ENCODE data around the gene ASXL2.

Gene ASXL2

DNA sequence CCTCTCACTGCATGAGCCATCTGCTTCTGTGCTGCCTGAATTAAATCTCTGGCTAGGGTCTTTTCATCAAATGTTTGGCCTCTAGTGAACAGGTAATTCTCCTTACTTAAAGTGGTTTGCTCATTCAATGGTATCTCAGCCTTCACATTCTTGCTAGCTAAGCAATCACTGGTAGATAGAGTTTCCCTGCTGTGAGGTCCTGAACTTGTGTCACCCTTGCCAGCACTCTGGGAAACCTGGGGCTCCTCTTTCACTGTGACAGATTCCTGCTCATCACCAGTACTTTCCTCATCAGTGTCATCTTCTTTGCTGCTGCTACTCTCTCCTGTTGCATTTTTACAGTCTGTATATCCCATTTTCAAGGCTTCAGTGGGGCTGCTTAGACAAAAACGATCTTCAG is 135.8 kb downstream of the ASXL2 start:
- Histone ChIP-seq H3K9me3 (ENCODE audit: severe bottlenecking) (no peaks in the 10 kb centered on the region), H3K27me3 (ENCODE audit: insufficient read depth, poor library complexity, severe bottlenecking) (no peaks in the 10 kb centered on the region), H3K4me3 (ENCODE audit: severe bottlenecking) (no peak overlapping the region), H3K27ac (ENCODE audit: poor library complexity, severe bottlenecking) (no peak overlapping the region), H3K36me3 (ENCODE audit: low read depth) (peaks cover 21% of the 10 kb centered on the region), H3K4me1 (ENCODE audit: insufficient read depth, poor library complexity, severe bottlenecking) (no peaks in the 10 kb centered on the region)
- ATAC-seq (ENCODE audit: low read depth) (no peak), DNase-seq (ENCODE audit: low spot score) (no peak)
- TF ChIP-seq, protein P1, sequence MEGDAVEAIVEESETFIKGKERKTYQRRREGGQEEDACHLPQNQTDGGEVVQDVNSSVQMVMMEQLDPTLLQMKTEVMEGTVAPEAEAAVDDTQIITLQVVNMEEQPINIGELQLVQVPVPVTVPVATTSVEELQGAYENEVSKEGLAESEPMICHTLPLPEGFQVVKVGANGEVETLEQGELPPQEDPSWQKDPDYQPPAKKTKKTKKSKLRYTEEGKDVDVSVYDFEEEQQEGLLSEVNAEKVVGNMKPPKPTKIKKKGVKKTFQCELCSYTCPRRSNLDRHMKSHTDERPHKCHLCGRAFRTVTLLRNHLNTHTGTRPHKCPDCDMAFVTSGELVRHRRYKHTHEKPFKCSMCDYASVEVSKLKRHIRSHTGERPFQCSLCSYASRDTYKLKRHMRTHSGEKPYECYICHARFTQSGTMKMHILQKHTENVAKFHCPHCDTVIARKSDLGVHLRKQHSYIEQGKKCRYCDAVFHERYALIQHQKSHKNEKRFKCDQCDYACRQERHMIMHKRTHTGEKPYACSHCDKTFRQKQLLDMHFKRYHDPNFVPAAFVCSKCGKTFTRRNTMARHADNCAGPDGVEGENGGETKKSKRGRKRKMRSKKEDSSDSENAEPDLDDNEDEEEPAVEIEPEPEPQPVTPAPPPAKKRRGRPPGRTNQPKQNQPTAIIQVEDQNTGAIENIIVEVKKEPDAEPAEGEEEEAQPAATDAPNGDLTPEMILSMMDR (IDR thresholded peaks at IDR 0.05; ENCODE audit: poor library complexity, severe bottlenecking) = no peak

GRCh38 chr2:25740810-25741381 is 137.4 kb downstream of the ASXL2 start:
- no peak overlapping the region for H3K27ac ChIP-seq (ENCODE audit: poor library complexity, severe bottlenecking)
- no peaks in the 10 kb centered on the region for H3K27me3 ChIP-seq (ENCODE audit: insufficient read depth, poor library complexity, severe bottlenecking)

GRCh38 chr2:25738383-25739343 is 139.6 kb downstream of the ASXL2 start:
- H3K36me3 ChIP-seq (ENCODE audit: low read depth) = peaks cover 5% of the 10 kb centered on the region

More at GRCh38 chr2:25740810-25741381, 137.4 kb downstream of the ASXL2 start:
- ATAC-seq (ENCODE audit: low read depth) (no peak), DNase-seq (ENCODE audit: low spot score) (no peak)
- Histone ChIP-seq H3K9me3 (ENCODE audit: severe bottlenecking) (no peaks in the 10 kb centered on the region), H3K4me1 (ENCODE audit: insufficient read depth, poor library complexity, severe bottlenecking) (no peaks in the 10 kb centered on the region), H3K36me3 (ENCODE audit: low read depth) (peaks cover 6% of the 10 kb centered on the region), H3K4me3 (ENCODE audit: severe bottlenecking) (no peak overlapping the region)
- TF ChIP-seq, protein P1 (IDR thresholded peaks at IDR 0.05; ENCODE audit: poor library complexity, severe bottlenecking) = no peak

GRCh38 chr2:25736899-25737515 is 141.3 kb downstream of the ASXL2 start:
- H3K27ac ChIP-seq (ENCODE audit: poor library complexity, severe bottlenecking) = no peak overlapping the region
- no peak for ATAC-seq (ENCODE audit: low read depth)

More at GRCh38 chr2:25738383-25739343, 139.6 kb downstream of the ASXL2 start:
- Histone ChIP-seq H3K4me3 (ENCODE audit: severe bottlenecking) (no peak overlapping the region), H3K9me3 (ENCODE audit: severe bottlenecking) (no peaks in the 10 kb centered on the region), H3K4me1 (ENCODE audit: insufficient read depth, poor library complexity, severe bottlenecking) (no peaks in the 10 kb centered on the region), H3K27ac (ENCODE audit: poor library complexity, severe bottlenecking) (no peak overlapping the region), H3K27me3 (ENCODE audit: insufficient read depth, poor library complexity, severe bottlenecking) (no peaks in the 10 kb centered on the region)
- TF ChIP-seq, protein P1 (IDR thresholded peaks at IDR 0.05; ENCODE audit: poor library complexity, severe bottlenecking) = no peak
- ATAC-seq (ENCODE audit: low read depth) (no peak), DNase-seq (ENCODE audit: low spot score) (no peak)

More at GRCh38 chr2:25736899-25737515, 141.3 kb downstream of the ASXL2 start:
- TF ChIP-seq, protein P1 (IDR thresholded peaks at IDR 0.05; ENCODE audit: poor library complexity, severe bottlenecking) = no peak
- H3K4me3 ChIP-seq (ENCODE audit: severe bottlenecking) = no peak overlapping the region
- no peaks in the 10 kb centered on the region for H3K36me3 ChIP-seq (ENCODE audit: low read depth)
- H3K9me3 ChIP-seq (ENCODE audit: severe bottlenecking) = no peaks in the 10 kb centered on the region
- H3K4me1 ChIP-seq (ENCODE audit: insufficient read depth, poor library complexity, severe bottlenecking) = no peaks in the 10 kb centered on the region
- H3K27me3 ChIP-seq (ENCODE audit: insufficient read depth, poor library complexity, severe bottlenecking) = no peaks in the 10 kb centered on the region
- DNase-seq (ENCODE audit: low spot score) = no peak
